NCI-H510A treated with DMSO at 0.1 percent for 48 hours (cell line): ENCODE results near the gene TFDP1.

Experiments
- DNase-seq: peaks from one replicate; lab custom pipeline; 2025; lab: John Stamatoyannopoulos, UW

The TFDP1 gene, protein sequence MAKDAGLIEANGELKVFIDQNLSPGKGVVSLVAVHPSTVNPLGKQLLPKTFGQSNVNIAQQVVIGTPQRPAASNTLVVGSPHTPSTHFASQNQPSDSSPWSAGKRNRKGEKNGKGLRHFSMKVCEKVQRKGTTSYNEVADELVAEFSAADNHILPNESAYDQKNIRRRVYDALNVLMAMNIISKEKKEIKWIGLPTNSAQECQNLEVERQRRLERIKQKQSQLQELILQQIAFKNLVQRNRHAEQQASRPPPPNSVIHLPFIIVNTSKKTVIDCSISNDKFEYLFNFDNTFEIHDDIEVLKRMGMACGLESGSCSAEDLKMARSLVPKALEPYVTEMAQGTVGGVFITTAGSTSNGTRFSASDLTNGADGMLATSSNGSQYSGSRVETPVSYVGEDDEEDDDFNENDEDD

DNA sequence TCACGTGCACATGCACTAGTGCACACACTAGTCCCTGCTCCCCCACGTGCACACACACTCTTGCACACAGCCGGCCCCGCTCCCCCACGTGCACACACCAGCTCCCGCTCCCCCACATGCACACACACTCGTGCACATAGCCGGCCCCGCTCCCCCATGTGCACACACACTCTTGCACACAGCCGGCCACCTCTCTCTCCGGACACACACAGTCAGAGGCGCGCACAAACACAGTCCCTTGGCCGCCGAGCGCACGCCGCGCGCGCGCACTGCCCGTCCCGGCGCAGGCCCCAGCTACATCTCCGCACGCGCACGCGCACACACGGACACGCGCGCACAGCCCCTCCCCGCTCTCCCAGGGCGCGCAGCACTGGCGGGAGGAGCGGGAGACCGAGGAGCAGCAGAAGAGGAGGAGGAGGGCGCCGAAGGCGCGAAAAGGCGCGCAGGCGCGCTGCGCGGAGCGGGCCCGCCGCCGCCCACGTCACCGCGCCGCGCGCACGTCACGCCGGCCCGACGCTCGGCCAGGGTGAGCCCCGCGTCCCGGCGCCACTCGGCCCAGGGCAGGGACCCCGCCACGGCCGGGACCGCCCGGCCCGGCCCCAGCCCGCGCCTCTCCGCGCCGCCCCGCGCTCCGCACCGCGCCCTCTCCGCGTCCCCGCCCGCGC lies at the start of gene TFDP1:
TSS of gene TFDP1 (plus strand) at position 549 of the 665 bp plus-strand sequence. CDS start 1,085 bp downstream, outside the sequence.
- peak; percentile 56 for DNase-seq

DNA sequence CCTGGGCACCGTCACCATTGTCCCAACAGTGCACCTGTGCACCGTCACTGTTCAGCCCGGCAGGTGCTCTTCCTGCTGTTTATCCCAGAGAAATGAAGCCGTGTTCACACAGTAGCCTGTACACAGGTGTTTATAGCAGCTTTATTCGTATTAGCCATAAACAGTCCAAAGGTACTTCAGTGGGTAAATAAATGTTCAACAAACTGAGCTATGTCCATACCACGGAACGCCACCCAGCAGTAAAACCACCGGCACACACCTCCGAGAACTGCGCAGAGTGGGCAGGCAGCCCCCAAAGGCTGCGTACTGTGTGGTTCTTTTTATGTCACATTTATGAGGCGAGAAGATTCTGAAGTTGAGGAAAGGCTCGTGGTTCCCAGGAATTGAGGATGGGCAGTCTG lies 49.2 kb upstream of the TFDP1 start:
- DNase-seq, result peak; percentile 35

DNA sequence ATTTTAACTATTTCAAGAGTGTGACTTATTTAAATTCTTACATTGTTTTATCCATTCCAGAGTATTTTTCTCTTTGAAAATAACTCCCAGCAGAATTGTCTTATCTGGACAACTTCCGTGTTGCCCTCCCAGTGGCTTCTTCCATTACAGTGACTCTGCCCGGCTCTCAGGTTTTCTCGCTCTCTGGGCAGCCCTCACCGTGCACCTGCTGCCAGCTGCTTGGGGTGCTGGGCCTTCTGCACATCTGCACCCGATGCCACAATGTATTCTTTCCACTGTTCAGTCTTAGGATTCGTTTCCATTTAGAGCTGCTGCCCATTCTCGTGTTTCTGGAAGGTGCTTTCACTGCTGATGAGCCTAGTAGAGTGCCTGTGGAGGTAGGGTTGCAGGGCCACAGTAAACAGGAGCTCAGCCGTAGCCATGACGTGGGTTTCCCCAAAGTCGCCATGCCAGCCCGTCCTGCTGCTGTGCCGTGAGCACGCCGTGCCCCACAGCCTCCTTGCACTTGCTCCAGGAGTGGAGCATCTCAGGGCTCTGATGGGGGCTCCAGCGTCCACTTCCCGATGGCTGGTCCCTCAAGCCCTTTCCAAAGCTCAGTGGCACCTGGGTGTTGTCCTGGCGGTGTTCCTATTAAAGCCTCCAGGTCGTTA lies 48.0 kb upstream of the TFDP1 start:
- DNase-seq, result peak; percentile 19

DNA sequence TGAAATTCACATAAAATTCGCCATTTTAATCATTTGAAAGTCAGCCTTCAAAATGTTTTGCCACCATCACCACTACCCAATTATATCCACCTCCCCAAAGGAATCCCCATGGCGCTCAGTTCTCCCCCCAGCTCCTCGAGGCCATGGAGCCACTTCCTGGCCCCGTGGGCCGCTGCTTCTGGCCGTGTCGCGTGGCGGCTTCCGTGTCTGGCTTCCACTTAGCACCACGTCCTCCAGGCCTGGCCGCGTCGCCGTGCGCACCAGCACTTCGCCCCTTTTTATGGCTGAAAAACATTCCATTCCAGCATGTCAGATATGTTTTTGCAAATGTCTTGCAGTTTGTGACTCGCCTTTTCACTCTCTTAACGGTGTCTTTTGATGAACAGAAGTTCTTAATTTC lies 47.3 kb upstream of the TFDP1 start:
- DNase-seq, result no peak

DNA sequence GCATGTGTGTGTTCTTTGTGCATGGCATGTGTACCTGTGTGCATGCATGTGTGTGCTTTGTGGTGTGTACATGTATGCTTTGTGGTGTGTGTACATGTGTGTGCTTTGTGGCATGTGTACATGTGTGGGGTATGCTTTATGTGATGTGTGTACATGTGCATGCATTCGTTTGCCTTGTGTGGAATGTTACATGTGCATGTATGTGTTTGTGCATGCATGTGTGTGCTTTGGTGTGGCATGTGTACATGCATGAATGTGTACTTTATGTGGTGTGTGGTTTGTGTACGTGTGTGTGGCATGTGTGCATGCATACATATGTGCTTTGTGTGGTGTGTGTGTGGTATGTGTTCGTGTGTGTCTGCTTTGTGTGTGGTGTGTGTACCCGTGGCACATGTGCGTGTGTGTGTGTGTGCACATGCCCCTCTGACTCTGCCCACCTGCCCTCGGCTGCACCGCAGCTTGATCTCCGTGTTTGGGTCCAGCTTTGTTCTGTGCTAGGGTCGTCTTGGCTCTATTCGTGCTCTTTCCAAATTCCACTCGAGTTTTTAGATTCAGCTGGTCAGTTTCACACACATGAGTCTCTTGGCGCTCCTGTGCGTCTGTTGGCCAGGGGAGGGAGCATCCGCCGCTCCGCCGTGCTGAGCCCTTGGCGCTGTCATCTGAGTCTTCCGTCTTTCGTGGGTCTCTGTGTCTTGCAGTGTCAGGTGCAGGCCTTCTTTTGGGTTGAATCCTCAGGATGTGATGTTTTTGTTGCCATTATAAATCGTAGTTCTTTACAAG lies 46.5 kb upstream of the TFDP1 start:
- no peak for DNase-seq

DNA sequence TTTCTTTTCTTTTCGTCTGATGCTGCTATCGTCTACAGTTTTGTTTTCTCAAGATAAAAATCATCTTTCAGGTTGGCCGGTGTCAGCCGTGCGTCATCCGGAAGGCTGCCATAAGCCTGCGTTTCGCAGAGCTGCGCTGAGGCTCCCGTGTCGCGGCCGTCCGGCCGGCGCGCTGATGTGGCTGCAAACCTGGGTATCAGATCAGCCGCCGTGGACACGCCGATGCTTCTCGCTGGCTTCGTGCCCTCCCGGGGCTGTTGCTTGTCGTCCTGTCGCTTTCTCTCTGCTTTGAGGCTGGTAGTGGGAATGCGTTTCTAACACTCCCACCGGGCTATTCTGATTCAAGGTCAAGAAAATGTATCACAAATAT lies 45.9 kb upstream of the TFDP1 start:
- DNase-seq, result no peak

DNA sequence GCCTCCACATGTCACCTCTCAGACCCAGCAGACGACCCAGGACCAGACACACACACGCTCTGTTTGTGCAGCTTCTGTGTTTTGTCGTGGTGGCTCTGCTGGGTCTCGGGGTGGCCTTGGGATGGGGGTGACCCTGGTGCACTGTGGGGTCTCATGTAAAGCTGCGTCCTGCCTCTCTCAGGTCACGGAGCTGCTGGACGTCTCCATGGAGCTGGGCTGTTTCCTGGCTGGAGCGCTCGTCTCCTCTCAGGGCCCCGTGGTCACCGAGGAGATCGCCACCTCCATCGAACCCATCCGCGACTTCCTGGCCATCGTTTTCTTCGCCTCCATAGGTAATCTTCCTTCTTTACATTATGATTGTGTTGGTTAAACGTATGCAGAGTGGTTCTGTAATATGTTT lies 45.4 kb upstream of the TFDP1 start:
- no peak for DNase-seq

DNA sequence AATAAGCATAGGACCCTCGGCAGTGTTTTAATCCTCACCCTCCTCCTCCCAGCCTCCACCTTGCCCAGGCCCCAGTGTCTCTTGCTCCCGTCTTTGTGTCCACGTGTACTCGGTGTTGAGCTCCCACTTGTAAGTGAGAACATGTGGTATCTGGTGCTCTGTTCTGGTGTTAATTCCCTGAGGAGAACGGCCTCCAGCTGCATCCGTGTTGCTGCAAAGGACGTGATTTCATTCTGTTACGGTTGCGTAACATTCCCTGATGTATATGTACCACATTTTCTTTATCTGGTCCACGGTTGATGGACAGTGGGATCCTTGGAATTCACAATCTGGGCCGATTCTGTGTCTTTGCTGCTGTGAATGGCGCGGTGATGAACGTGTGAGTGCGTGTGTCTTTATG lies 44.7 kb upstream of the TFDP1 start:
- no peak for DNase-seq

DNA sequence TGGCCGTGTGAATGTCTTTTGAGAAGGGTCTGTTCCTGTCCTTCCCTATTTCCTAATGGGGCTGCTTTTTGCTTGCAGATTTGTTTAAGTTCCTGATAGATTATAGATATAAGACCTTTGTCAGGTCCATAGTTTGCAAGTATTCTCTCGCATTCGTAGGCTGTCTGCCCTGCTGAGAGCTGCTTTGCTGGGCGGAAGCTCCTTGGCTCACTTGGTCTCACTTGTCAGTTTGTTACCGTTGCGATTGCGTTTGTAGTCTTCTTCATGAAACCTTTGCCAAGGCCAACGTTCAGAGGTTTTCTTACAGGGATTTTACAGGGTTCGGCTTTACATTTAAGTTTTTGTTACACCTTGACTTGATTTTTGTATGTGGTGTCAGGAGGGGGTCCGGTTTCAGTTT lies 44.0 kb upstream of the TFDP1 start:
- DNase-seq, result no peak

DNA sequence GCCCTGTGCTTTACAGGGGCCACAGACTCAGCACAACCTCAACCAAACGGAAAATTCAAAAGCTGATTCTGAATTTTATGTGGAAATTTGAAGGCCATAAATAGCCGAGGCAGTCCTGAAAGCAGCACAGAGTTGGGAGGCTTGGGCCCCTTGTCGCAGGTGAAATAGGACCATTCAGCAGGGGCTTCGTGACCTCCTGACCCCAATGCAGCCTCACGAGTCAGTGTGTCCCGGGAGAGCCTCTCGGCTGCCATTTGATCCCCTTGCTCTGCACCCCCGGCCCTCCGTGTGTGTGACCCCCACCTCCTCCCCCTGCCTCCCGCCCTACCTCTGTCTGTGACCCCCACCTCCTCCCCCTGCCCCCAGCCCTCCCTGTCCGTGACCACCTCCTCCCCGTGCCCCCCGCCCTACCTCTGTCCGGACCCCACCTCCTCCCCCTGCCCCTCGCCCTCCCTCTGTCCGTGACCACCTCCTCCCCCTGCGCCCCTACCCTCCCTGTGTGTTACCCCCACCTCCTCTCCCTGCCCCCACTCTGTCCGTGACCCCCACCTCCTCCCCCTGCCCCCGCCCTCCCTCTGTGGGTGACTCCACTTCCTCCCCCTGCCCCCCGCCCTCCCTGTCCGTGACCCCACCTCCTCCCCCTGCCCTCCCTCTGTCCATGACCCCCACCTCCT lies 41.7 kb upstream of the TFDP1 start:
- DNase-seq, result no peak

DNA sequence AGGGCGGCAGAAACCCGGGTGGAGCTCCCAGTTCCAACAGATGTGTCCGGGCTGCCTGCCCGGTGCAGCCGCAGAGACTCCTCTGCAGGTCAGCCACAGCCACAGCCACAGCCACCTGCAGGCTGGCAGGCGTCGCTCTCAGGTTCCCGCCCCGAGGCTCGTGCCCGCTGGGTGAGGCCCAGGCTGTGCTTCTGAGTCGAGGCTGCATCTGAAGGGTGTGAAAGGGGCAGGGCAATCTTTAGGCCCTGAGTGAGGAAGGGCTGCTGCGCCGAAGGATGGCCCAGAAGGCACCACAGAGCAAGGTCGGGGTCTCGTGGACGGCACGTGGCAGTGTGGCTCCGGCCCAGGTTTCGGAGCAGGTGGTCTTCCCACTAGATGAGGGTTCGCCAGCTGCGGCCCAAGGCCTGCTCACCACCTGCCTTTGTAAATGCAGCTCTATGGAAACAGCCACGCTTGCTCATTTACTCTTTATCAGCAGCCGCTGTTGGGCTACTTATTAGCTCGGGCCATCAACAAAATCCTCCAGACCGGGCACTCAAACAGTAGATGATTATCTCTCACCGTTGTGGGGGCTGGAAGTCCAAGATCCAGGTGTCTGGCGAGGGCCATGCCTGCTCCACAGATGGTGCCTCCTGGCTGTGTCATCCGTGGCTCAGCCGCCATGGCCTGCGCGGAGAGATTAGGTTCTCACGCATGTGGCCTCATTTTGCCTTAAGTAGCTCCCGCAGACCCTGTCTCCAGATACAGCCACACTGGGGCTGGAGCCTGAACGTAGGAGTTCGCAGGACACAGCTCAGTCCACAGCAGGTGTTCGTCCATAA lies 40.3 kb upstream of the TFDP1 start:
- DNase-seq, result no peak

DNA sequence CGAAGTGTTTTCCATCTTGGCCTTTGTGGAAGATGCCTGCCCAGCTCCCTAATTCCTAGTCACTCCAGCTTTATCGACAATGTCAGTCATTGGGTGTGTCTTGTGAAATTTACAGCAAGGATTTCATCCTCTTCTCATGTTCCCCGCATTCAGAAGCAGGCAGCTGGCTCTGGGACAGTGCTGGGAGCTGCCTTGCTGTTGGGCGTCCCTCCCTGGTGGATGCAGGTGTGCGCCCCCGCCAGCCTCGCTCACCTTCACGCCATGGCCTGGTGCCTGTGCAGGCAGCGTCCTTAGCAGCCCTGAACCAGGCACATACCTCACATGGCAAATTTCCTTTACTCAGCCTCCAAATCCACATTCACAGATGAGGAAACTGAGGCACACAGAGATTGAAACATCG lies 39.7 kb upstream of the TFDP1 start:
- DNase-seq, result no peak

DNA sequence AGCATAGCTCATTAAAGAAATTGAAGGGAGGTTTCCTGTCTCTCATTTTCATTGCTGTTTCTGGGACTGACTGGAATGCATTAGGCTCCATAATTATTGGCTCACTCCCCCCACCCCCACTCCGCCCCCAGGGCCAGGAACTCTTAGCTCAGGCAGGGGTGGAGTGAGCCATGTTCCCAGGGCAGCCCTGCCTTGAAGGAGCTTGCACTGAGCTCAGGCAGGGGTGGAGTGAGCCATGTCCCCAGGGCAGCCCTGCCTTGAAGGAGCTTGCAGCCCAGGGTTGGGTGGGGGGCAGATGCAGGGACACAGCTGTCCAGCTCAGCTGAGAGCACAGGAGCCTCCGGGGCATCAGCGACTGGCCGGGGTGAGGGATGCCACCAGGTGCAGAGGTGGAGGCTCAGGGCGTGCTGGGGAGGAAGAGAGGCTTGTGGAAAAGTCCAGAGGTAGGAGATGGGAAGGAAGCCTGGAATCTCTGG lies 39.1 kb upstream of the TFDP1 start:
- DNase-seq, result no peak

DNA sequence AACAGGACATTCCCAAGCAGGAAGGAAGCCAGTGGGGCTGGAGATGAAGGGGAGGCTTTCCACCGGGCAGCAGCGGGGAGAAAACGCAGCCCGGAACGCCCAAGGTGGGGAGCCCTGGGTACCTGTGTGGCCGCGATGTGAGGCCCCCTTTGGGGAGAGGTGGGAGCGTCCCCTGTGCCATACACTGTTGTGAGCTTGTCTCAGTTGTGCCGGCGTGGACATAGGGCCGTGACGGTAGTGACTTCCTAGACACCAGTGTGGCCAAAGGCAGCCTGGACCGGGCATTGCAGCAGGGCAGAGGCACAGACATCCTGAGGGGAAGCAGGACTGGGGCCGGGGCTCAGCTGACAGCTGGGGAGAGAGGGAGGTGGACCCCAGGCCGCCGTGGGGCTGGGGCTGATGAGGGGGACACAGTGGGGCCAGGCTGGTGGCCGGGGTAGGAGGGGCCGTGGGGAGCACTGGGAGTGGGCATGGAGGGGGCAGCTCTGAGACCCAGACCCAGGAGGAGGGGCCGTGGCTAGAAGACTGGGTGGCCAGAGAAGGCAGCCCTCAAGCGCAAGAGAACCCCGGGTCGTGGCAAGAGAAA lies 38.5 kb upstream of the TFDP1 start:
- no peak for DNase-seq

DNA sequence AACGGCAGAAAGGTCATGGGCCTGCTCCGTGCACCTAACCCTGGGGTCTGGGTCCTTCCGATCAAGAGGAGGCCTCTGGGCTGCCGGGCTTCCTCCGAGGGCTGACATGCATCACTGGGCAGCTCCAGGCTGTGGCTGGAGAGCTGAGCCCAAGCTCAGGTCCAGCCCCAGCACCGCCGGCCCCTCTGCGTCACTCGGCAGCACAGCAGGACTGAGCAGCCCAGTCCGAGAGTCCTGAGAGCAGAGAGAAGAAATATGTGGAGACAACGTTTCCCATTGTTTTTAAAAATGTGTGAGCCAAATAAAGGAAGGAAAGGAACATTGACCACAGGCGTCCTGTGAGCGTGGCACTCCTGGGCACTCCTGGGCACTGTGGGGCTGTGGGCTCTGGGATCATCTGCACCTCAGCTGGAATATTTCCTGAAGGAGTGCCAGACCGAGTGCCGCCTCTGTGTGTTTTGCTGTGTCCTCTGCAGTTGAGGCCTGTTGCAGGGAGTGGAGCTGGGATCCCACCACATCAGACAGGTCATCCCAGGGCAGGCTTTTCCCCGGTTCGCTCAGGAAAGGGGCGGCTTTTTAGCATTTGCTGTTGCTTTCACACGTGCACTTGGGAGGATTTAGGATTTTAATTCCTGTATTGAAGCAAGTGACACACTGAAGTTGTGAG lies 37.8 kb upstream of the TFDP1 start:
- no peak for DNase-seq

DNA sequence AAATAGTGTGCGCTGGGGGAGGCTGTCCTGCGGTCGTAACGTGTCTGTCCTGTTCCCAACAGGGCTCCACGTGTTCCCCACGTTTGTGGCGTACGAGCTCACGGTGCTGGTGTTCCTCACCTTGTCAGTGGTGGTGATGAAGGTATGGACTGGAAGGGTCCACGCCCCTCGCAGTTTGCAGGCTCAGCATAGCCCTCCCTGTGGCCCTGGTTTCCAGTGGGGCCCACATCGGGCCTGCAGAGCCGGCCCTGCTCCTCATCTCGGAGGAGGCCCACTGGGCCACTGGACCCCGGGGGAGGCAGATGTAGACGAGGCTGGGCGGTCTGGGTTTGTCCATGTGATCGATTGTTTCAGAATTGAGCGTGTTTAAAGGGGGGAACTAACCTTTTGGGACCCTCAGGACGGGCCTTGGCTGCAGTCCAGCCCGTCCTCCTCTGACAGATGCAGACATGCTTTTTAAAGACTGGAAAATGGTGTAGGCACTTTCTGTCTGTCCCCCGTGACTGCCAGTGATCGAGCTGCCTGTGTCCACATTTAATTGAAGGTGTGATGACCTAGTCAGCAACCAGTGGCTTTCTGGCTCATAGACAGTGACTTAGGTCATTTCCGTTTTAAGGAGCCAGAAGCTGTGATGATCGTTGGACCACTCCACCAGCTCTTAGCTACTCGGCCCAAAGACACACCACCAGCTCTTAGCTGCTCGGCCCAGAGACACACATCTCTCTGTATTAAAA lies 37.1 kb upstream of the TFDP1 start:
- DNase-seq, result no peak

DNA sequence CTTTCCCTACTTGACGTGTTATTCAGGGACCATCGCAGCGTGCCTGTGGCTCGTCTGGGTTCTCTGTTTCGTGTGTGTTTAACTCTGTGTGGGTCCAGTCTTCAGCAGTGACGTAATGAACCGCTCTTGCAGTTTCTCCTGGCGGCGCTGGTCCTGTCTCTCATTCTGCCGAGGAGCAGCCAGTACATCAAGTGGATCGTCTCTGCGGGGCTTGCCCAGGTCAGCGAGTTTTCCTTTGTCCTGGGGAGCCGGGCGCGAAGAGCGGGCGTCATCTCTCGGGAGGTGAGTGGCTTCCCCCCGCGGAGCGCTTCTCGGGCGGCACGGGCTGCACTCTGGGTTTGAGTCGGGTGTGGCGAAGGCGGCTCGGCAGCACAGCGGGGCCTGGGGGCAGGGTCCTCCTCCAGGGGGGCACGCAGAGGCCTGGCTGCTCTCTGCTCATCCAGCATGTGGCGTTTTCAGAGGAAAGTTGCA lies 36.3 kb upstream of the TFDP1 start:
- DNase-seq, result peak; percentile 10

DNA sequence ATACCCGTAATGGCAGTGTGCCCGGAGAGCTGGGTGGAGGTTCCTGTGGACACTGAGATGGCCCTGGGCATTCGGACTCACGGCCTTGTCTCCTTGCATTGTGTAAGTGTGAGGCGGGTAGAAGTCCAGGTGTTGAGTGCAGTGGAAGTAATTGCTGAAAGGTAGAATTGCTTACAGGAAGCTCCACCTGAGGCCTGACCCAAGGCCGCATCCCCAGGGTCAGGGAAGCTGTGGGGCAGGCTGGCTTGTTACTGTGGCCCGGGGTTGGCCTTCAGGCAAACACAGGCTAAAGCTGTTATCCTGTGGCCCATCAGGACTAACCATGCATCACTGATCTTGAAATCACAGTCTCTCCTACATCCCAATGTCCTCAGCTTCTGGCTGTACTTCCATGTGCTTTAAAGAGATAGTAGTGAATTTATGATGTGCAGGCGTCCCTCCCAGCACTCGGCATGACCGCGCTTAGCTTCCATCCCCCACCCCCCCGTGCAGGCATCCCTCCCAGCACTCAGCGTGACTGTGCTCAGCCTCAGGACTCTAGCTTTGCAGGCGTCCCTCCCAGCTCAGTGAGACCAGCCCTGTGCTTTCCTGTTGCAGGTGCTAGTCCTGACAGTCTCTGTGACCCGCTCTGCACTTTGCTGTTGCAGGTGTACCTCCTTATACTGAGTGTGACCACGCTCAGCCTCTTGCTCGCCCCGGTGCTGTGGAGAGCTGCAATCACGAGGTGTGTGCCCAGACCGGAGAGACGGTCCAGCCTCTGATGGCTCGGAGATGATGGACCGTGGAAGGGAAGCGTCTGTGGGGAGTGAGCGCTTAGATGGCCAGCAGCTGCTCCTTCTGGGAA lies 35.6 kb upstream of the TFDP1 start:
- DNase-seq, result peak; percentile 70
